Mesothelial cell of epicardium (in vitro differentiated cells): ENCODE measurements around the gene SNTG2. TPM values are rescaled to one million over a fixed set of nuclear protein-coding genes. Genes with fewer than 3 reads are reported as not detected.

Experiments used
- DNase-seq, 2 experiments: peaks; one replicate each; pipeline ENCODE4 v3.0.0; 2021; ENCODE audit warnings: low spot score in 2 of 2; ENCODE audit not compliant: unreplicated experiment in 2 of 2
- H3K27ac Mint-ChIP-seq: 2 replicates; pipeline ENCODE4 v1.8.0; 2021; ENCODE audit warnings: mixed read lengths
- H3K27me3 Mint-ChIP-seq: 2 replicates; pipeline ENCODE4 v1.8.0; 2021; ENCODE audit warnings: low read depth, mixed read lengths
- H3K36me3 Mint-ChIP-seq: 2 replicates; pipeline ENCODE4 v1.8.0; 2021; ENCODE audit warnings: mixed read lengths
- H3K4me1 Mint-ChIP-seq: 2 replicates; pipeline ENCODE4 v1.8.0; 2021; ENCODE audit warnings: mixed read lengths
- H3K4me3 Mint-ChIP-seq: 2 replicates; pipeline ENCODE4 v1.8.0; 2021; ENCODE audit warnings: mild to moderate bottlenecking, moderate library complexity, mixed read lengths
- H3K9me3 Mint-ChIP-seq: 2 replicates; pipeline ENCODE4 v1.8.0; 2021; ENCODE audit warnings: mixed read lengths
- CTCF ChIP-seq: fragments of 200-600 bp; sonication (generic); IDR thresholded peaks from one replicate; pipeline ENCODE4 v1.5.0; 2021; ENCODE audit warnings: antibody characterized with exemption; ENCODE audit not compliant: unreplicated experiment
- total RNA-seq: library from RNA; stranded (reverse); gene quantifications from 3 replicates; pipeline ENCODE4 v1.2.1, GENCODE V29; 2021

Gene SNTG2
- total RNA-seq, 1 donor from 2014 or later: not detected

GRCh38 chr2:1249897-1250687, 299.4 kb downstream of the SNTG2 start:
- H3K4me3 Mint-ChIP-seq: no peak overlapping the region
- H3K9me3 Mint-ChIP-seq: no peaks in the 10 kb centered on the region
- H3K36me3 Mint-ChIP-seq: no peaks in the 10 kb centered on the region
- no peaks in the 10 kb centered on the region for H3K4me1 Mint-ChIP-seq
- TF ChIP-seq CTCF: no peak
- H3K27ac Mint-ChIP-seq: no peak overlapping the region
- DNase-seq: no peak
- H3K27me3 Mint-ChIP-seq: peaks cover 50% of the 10 kb centered on the region

GRCh38 chr2:1251520-1251919, 300.9 kb downstream of the SNTG2 start:
- peaks cover 42% of the 10 kb centered on the region for H3K27me3 Mint-ChIP-seq
- no peak overlapping the region for H3K4me3 Mint-ChIP-seq
- H3K9me3 Mint-ChIP-seq: no peaks in the 10 kb centered on the region
- H3K27ac Mint-ChIP-seq: no peak overlapping the region
- DNase-seq: no peak
- H3K4me1 Mint-ChIP-seq: no peaks in the 10 kb centered on the region
- no peaks in the 10 kb centered on the region for H3K36me3 Mint-ChIP-seq
- no peak for TF ChIP-seq CTCF

- H3K36me3 Mint-ChIP-seq: no peaks in the 10 kb centered on the region
- no peak overlapping the region for H3K4me3 Mint-ChIP-seq
- H3K9me3 Mint-ChIP-seq: no peaks in the 10 kb centered on the region
- TF ChIP-seq CTCF: no peak
- no peaks in the 10 kb centered on the region for H3K4me1 Mint-ChIP-seq
- no peak for DNase-seq
- no peak overlapping the region for H3K27ac Mint-ChIP-seq
- H3K27me3 Mint-ChIP-seq: peaks cover 40% of the 10 kb centered on the region
Measured at GRCh38 chr2:1253629-1254028, 303.0 kb downstream of the SNTG2 start.

GRCh38 chr2:1254662-1255343, 304.2 kb downstream of the SNTG2 start:
- no peaks in the 10 kb centered on the region for H3K9me3 Mint-ChIP-seq
- H3K4me3 Mint-ChIP-seq: no peak overlapping the region
- no peak for TF ChIP-seq CTCF
- no peak overlapping the region for H3K27ac Mint-ChIP-seq
- H3K36me3 Mint-ChIP-seq: no peaks in the 10 kb centered on the region
- H3K4me1 Mint-ChIP-seq: no peaks in the 10 kb centered on the region
- H3K27me3 Mint-ChIP-seq: peaks cover 49% of the 10 kb centered on the region
- DNase-seq: no peak

GRCh38 chr2:1256632-1257324, 306.1 kb downstream of the SNTG2 start:
- Mint-ChIP-seq H3K36me3 (no peaks in the 10 kb centered on the region), H3K4me1 (no peaks in the 10 kb centered on the region), H3K9me3 (no peaks in the 10 kb centered on the region), H3K27ac (no peak overlapping the region), H3K4me3 (no peak overlapping the region), H3K27me3 (peaks cover 41% of the 10 kb centered on the region)
- TF ChIP-seq CTCF: no peak
- DNase-seq: no peak
